Ascending aorta (tissue), 2 donors: ENCODE data around the gene EPB41L4A. TPM values are rescaled to one million over a fixed set of nuclear protein-coding genes. Genes with fewer than 3 reads are reported as not detected.

Experiments used
- DNase-seq, 2 donors: peaks; one replicate each; pipeline ENCODE4 v3.0.0-alpha.2; 2019; ENCODE audit warnings: low spot score in 2 of 2
- H3K27ac ChIP-seq, 2 donors: fragments of 200-600 bp; sonication (generic); one replicate each; pipeline ENCODE4 v1.5.1; 2016 to 2017; ENCODE audit warnings: mild to moderate bottlenecking in 1 of 2
- H3K27me3 ChIP-seq: fragments of 200-600 bp; sonication (generic); one replicate; pipeline ENCODE4 v1.5.1; 2017
- H3K36me3 ChIP-seq, 2 donors: fragments of 200-600 bp; sonication (generic); one replicate each; pipeline ENCODE4 v1.5.1; 2016
- H3K4me1 ChIP-seq, 2 donors: fragments of 200-600 bp; sonication (generic); one replicate each; pipeline ENCODE4 v1.5.1; 2016 to 2017; ENCODE audit warnings: mild to moderate bottlenecking in 1 of 2
- H3K4me3 ChIP-seq, 2 donors: fragments of 200-600 bp; sonication (generic); one replicate each; pipeline ENCODE4 v1.5.1; 2016 to 2017; ENCODE audit warnings: mild to moderate bottlenecking in 1 of 2
- H3K9me3 ChIP-seq, 2 donors: fragments of 200-600 bp; sonication (generic); one replicate each; pipeline ENCODE4 v1.5.1; 2016
- intact Hi-C: fragments of 100-400 bp; cut with DNase I; formaldehyde crosslinking; loops from one replicate; pipeline ENCODE4 v1.15.1; 2023
- total RNA-seq: library from RNA; depleted of rRNA; stranded (reverse); fragments of >200 nt; gene quantifications from one replicate; pipeline ENCODE4 v1.1.0, GENCODE V29; 2016
- TF ChIP-seq, protein P1 (sequence below), 3 experiments: fragments of 200-600 bp in 2 of 3; fragments of 450-650 bp in 1 of 3; sonication (generic) in 2 of 3; IDR thresholded peaks; one replicate each; pipeline ENCODE4 v1.5.1; 2016 to 2019; ENCODE audit warnings: antibody characterized with exemption in 3 of 3, mild to moderate bottlenecking in 1 of 3, moderate library complexity in 1 of 3

The EPB41L4A gene
- total RNA-seq, 1 donor from 2014 or later, result 9.4 TPM

DNA sequence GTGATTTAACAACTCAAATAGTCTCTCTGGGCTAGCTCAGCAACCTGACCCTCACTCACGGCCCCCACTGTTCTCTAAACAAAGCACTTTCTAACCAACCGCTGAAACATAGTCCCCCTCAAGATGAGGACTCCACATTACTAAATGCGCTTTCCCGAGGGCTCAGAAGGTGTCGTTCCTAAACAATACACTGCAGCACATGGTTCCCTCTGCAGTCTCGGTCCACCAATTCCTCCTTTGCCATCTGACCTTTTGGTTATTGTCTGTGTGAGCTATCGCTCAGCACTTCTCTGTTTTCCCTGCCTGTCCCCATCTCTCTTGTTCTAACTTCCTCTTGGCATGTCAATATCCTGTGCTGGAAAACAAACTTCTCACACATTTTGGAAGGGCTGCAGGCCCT lies 7.2 kb downstream of the EPB41L4A start:
- DNase-seq, result no peak
- intact Hi-C loops, result no loop called here

DNA sequence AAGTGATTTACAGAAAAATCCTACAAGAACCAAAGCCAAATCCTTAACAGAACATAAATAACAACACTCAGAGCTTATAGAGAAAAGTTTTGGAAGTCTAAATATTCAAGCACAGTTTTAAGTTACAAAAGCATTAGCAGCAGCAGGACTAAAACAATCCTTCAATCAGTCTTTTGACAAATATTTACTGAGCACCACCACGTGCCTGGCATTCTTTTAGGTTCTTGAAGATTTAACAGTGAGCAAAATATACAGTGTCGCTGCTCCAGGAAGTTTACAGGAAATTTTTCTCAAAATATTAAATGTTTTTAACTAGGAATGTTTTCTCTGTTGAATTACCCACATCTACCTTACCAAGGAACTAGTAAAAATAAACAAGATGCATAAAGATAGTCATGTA lies 11.4 kb downstream of the EPB41L4A start:
- intact Hi-C loops, result no loop called here

More for the DNA sequence above, 7.2 kb downstream of the EPB41L4A start:
- no peaks in the 10 kb centered on the region for H3K27me3 ChIP-seq
- H3K4me3 ChIP-seq, result no peak overlapping the region
- H3K36me3 ChIP-seq, result no peaks in the 10 kb centered on the region
- TF ChIP-seq, protein P1, sequence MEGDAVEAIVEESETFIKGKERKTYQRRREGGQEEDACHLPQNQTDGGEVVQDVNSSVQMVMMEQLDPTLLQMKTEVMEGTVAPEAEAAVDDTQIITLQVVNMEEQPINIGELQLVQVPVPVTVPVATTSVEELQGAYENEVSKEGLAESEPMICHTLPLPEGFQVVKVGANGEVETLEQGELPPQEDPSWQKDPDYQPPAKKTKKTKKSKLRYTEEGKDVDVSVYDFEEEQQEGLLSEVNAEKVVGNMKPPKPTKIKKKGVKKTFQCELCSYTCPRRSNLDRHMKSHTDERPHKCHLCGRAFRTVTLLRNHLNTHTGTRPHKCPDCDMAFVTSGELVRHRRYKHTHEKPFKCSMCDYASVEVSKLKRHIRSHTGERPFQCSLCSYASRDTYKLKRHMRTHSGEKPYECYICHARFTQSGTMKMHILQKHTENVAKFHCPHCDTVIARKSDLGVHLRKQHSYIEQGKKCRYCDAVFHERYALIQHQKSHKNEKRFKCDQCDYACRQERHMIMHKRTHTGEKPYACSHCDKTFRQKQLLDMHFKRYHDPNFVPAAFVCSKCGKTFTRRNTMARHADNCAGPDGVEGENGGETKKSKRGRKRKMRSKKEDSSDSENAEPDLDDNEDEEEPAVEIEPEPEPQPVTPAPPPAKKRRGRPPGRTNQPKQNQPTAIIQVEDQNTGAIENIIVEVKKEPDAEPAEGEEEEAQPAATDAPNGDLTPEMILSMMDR (IDR thresholded peaks at IDR 0.05), result no peak
- no peak overlapping the region for H3K27ac ChIP-seq
- H3K9me3 ChIP-seq, result no peaks in the 10 kb centered on the region
- no peaks in the 10 kb centered on the region for H3K4me1 ChIP-seq

DNA sequence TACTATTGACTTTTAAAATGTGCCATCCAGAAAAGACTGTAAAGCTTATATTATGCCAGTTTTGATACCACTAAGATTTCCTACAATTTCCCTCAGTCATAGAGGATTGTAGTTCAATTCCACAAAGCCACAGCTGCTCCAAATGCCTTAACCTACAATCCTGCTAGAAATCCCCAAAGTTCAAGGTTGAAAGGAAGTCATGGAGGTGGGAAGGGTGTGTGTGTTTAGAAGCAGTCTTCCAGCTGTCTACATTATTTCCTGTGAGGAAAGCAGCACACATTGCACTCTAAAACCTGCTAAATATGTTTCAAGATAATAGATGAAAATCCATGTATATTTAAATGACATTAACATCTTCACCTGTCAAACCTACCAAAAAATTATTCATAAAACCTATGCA lies 11.8 kb downstream of the EPB41L4A start:
- intact Hi-C loops, result no loop called here
- H3K27ac ChIP-seq, result no peak overlapping the region
- TF ChIP-seq, protein P1 (IDR thresholded peaks at IDR 0.05), result no peak

More for the DNA sequence above, 11.4 kb downstream of the EPB41L4A start:
- no peak overlapping the region for H3K27ac ChIP-seq
- no peak overlapping the region for H3K4me3 ChIP-seq
- no peaks in the 10 kb centered on the region for H3K36me3 ChIP-seq
- TF ChIP-seq, protein P1 (IDR thresholded peaks at IDR 0.05), result no peak
- DNase-seq, result no peak
- H3K9me3 ChIP-seq, result no peaks in the 10 kb centered on the region
- H3K27me3 ChIP-seq, result no peaks in the 10 kb centered on the region
- no peaks in the 10 kb centered on the region for H3K4me1 ChIP-seq

DNA sequence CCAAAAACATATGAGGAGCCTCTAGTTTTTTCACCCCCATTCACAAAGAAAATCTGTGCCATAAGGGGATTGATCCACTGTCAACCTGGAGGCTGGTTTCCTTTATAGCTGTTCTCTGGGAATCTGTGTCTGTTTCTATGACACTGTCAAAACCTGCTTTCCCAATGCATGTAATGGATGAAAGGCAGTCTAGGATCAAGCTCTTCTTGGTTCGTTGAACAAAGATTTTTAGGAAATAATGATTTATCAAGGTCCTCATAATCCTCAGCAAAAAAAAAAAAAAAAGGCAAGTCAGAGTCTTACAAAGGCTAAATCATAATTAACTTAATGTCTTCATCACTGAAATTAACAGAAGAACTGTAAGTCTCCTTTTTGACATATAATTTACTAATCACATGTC lies 16.0 kb downstream of the EPB41L4A start:
- H3K27me3 ChIP-seq, result no peaks in the 10 kb centered on the region
- H3K9me3 ChIP-seq, result no peaks in the 10 kb centered on the region
- no peaks in the 10 kb centered on the region for H3K36me3 ChIP-seq
- intact Hi-C loops, result no loop called here
- H3K4me1 ChIP-seq, result no peaks in the 10 kb centered on the region
- TF ChIP-seq, protein P1 (IDR thresholded peaks at IDR 0.05), result no peak
- no peak for DNase-seq
- H3K27ac ChIP-seq, result no peak overlapping the region
- H3K4me3 ChIP-seq, result no peak overlapping the region

More for the DNA sequence above, 11.8 kb downstream of the EPB41L4A start:
- H3K36me3 ChIP-seq, result no peaks in the 10 kb centered on the region
- no peak for DNase-seq
- no peaks in the 10 kb centered on the region for H3K9me3 ChIP-seq
- no peaks in the 10 kb centered on the region for H3K4me1 ChIP-seq
- no peak overlapping the region for H3K4me3 ChIP-seq
- H3K27me3 ChIP-seq, result no peaks in the 10 kb centered on the region

DNA sequence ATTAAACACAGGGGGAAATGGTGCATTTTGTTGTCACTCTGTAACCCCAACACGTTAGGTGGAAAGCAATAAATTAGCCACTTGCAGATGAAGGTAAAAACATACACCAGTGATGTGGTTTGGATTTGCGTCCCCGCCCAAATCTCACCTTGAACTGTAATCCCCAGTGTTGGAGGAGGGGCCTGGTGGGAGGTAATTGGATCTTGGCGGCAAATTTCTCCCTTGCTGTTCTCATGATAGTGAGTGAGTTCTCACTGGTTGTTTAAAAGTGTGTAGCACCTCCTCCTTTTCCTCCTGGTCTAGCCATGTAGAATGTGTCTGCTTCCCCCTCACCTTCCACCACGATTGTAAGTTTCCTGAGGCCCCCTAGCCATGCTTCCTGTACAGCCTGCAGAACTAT lies 17.2 kb downstream of the EPB41L4A start:
- TF ChIP-seq, protein P1 (IDR thresholded peaks at IDR 0.05), result no peak
- H3K9me3 ChIP-seq, result no peaks in the 10 kb centered on the region
- DNase-seq, result no peak
- intact Hi-C loops, result no loop called here
- no peaks in the 10 kb centered on the region for H3K36me3 ChIP-seq
- no peaks in the 10 kb centered on the region for H3K27me3 ChIP-seq
- H3K27ac ChIP-seq, result no peak overlapping the region
- H3K4me1 ChIP-seq, result no peaks in the 10 kb centered on the region
- no peak overlapping the region for H3K4me3 ChIP-seq

DNA sequence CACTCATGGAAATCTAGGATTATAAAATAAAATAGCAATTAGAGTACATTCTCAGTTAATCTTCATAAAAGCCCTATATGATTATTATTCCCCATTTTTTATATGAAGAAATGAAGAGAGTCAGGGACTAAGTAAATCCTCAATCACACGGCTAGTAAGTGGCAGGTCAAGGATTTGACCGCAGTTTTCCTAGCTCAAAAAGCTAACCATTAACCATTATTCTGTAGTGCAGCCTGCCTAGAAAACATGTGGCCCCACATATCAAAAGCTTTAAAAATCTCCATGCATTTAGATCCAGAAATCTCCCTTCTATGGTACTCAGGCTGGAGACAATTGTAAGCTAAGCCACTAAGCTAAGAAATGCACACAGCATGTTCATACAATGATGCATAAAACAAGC lies 21.4 kb downstream of the EPB41L4A start:
- intact Hi-C loops, result no loop called here

More for the DNA sequence above, 21.4 kb downstream of the EPB41L4A start:
- DNase-seq, result no peak
- no peaks in the 10 kb centered on the region for H3K27me3 ChIP-seq
- TF ChIP-seq, protein P1 (IDR thresholded peaks at IDR 0.05), result no peak
- no peaks in the 10 kb centered on the region for H3K4me1 ChIP-seq
- no peaks in the 10 kb centered on the region for H3K36me3 ChIP-seq
- no peak overlapping the region for H3K27ac ChIP-seq
- H3K9me3 ChIP-seq, result no peaks in the 10 kb centered on the region
- H3K4me3 ChIP-seq, result no peak overlapping the region
